Measurements from ENCODE around the gene AKAP13. TPM values are rescaled to one million over a fixed set of nuclear protein-coding genes. Genes with fewer than 3 reads are reported as not detected.

AKAP13 gene
- total and polyA plus RNA-seq, 3 donors from 2014 or later = 79.5 to 207 (median 187) TPM

DNA sequence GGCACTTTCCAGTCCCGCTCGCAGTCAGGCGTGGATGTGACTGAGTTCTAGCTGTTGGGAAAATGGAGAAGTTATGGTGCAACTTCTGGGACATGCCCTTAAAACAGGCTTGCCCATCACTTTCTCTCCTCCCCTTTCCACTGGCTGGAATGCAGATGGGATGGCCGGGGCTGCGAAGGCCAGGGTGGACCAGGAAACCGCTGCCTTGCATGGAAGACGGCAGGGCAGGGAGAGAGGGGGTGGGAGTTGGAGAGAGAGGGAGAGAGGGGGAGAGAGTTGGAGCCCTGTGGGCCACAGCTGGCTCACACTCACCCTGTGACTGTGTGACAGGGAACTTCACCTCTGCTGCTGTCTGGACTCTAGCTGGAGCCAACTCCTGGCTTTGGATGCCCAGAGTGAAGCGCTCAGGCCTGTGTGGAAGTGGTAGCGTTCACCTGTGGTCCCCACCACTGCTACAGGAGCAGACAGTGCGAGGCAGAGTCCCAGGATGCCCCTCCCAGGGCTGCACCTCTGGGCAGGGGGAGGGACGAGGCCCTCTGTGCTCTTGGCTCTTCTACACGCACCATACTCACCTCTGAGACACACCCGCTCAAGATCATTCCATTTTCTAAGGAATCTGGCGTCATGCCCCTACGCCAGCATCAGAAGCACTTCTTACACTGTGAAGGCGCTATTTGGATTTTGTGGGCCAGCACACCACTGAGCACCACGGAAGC lies 377.7 kb downstream of the AKAP13 start:
- H3K27ac ChIP-seq = no peak overlapping the region
- intact Hi-C loops (cut with DNase I; ENCODE audit: low total_unique reads) = no loop called here
- DNase-seq = no peak
- WGBS, 2 donors = 92 to 96% methylated on average over 14 to 17 of the region's 17 CpGs
- no peaks in the 10 kb centered on the region for H3K27me3 ChIP-seq
- TF ChIP-seq POLR2A (IDR thresholded peaks at IDR 0.05) = no peak
- TF ChIP-seq, protein P1, sequence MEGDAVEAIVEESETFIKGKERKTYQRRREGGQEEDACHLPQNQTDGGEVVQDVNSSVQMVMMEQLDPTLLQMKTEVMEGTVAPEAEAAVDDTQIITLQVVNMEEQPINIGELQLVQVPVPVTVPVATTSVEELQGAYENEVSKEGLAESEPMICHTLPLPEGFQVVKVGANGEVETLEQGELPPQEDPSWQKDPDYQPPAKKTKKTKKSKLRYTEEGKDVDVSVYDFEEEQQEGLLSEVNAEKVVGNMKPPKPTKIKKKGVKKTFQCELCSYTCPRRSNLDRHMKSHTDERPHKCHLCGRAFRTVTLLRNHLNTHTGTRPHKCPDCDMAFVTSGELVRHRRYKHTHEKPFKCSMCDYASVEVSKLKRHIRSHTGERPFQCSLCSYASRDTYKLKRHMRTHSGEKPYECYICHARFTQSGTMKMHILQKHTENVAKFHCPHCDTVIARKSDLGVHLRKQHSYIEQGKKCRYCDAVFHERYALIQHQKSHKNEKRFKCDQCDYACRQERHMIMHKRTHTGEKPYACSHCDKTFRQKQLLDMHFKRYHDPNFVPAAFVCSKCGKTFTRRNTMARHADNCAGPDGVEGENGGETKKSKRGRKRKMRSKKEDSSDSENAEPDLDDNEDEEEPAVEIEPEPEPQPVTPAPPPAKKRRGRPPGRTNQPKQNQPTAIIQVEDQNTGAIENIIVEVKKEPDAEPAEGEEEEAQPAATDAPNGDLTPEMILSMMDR (IDR thresholded peaks at IDR 0.05) = no peak
- H3K4me1 ChIP-seq = peaks cover 49% of the 10 kb centered on the region
- no peaks in the 10 kb centered on the region for H3K36me3 ChIP-seq (ENCODE audit: low read depth, missing control alignments)
- no peaks in the 10 kb centered on the region for H3K9me3 ChIP-seq
- H3K4me3 ChIP-seq = no peak overlapping the region

DNA sequence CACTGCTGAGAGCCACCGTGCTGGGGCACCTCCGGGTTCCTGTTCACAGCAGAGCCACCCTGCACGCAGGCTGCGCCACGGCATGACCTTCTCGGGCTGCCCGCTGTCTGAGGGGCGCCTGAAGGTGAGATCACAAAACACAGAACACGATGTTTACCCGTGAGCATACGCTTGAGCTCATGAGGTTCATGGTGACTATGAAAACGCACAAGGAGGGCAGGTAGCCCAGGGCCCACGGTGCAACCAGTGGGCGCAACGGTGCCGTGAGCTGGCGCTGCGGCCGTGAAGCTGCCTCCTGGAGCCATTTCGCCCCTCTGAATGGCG lies 378.2 kb downstream of the AKAP13 start:
- Histone ChIP-seq H3K27me3 (no peaks in the 10 kb centered on the region), H3K9me3 (no peaks in the 10 kb centered on the region), H3K36me3 (ENCODE audit: low read depth, missing control alignments) (no peaks in the 10 kb centered on the region), H3K27ac (peak overlapping the region in 1 of 2 donors; percentile 24), H3K4me3 (no peak overlapping the region), H3K4me1 (peaks cover 47% of the 10 kb centered on the region)
- TF ChIP-seq, protein P1 (IDR thresholded peaks at IDR 0.05) = no peak
- no peak for TF ChIP-seq POLR2A (IDR thresholded peaks at IDR 0.05)
- intact Hi-C loops (cut with DNase I; ENCODE audit: low total_unique reads) = no loop called here
- 96 to 98% methylated on average over 21 of the region's 21 CpGs for WGBS, 2 donors
- DNase-seq = no peak

DNA sequence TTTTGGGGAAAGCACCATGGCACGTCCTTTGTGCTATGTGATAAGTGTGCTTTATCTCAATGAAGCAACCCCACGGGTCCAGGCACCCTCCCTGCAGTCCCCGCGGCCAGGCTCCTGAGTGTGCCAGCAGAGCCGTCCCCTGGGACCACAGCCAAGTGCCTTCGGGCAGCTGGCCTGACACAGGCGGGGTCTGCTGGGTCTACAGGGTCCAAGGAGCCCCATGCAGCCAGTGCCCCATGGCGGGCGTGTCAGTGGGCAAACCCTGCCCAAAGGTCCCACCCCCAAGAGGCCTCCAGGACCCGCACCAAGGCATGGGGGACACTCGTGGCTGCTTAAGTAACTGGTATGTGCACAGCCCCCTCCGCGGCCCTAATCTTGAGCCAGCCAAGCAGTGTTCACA lies 379.0 kb downstream of the AKAP13 start:
- H3K27me3 ChIP-seq = no peaks in the 10 kb centered on the region
- DNase-seq = peak; percentile 84
- intact Hi-C loops (cut with DNase I; ENCODE audit: low total_unique reads) = no loop called here
- no peaks in the 10 kb centered on the region for H3K9me3 ChIP-seq
- 76 to 81% methylated on average over 8 to 13 of the region's 13 CpGs for WGBS, 2 donors
- no peak for TF ChIP-seq POLR2A (IDR thresholded peaks at IDR 0.05)
- TF ChIP-seq, protein P1 (IDR thresholded peaks at IDR 0.05) = no peak
- peak overlapping the region in 1 of 2 donors; percentile 24 for H3K27ac ChIP-seq
- no peak overlapping the region for H3K4me3 ChIP-seq
- no peaks in the 10 kb centered on the region for H3K36me3 ChIP-seq (ENCODE audit: low read depth, missing control alignments)
- H3K4me1 ChIP-seq = peaks cover 47% of the 10 kb centered on the region

DNA sequence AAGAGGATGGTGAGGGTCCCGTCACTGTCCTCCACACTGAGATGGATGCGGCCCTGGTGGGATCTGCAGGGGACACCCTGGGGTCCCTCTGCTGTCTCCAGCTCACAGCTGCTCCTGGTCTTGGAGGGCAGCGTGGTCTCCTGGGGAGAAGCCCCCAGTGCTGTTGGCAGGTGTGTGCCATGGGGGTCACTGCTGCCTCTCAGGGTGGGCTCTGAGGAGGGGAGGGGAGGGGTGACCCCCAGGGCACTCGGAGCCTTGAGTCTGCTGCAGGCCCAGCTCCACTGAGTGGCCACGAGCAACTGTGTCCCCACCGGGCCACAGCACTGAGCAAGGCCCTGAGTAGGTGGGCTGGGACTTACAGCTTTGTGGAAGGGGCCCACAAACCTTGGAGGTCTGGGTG lies 379.6 kb downstream of the AKAP13 start:
- peak overlapping the region in 1 of 2 donors; percentile 20 for H3K27ac ChIP-seq
- WGBS, 2 donors = 95% methylated on average over 6 of the region's 6 CpGs; no CpG with 5 or more reads in 1 of the 2 donors
- TF ChIP-seq, protein P1 (IDR thresholded peaks at IDR 0.05) = no peak
- TF ChIP-seq POLR2A (IDR thresholded peaks at IDR 0.05) = no peak

More for the DNA sequence above, 379.6 kb downstream of the AKAP13 start:
- H3K27me3 ChIP-seq = no peaks in the 10 kb centered on the region
- intact Hi-C loops (cut with DNase I; ENCODE audit: low total_unique reads) = no loop called here
- no peak for DNase-seq
- H3K4me1 ChIP-seq = peaks cover 44% of the 10 kb centered on the region
- no peaks in the 10 kb centered on the region for H3K9me3 ChIP-seq
- no peaks in the 10 kb centered on the region for H3K36me3 ChIP-seq (ENCODE audit: low read depth, missing control alignments)
- no peak overlapping the region for H3K4me3 ChIP-seq

All from testis (tissue), 3 donors.